ENCODE data around the gene PPFIBP1.
"Not testable (repeated sequence)": the region's sequence is repeated elsewhere in the genome, so short reads cannot be mapped to it uniquely, and the experiment has no call there.

PPFIBP1 gene

DNA sequence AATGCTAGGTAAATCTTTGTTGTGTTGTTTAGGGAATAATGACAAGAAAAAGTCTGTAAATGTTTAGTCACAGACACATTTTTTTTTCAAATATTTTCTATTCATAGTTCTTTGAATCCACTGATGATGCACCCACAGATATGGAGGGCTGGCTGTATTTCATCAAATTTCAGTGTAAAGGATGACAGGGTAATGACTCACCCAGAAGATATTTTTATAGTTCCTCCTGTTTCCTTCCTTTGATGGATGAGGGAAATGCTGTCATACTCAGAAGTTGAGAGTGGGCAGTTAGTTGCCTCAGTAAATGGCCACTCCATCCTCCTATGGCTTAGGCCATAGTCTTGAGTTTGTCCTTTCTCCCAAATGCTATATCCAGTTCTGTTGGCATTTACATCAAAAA, 95.3 kb downstream of the PPFIBP1 start:
- TF ChIP-seq, protein P1, sequence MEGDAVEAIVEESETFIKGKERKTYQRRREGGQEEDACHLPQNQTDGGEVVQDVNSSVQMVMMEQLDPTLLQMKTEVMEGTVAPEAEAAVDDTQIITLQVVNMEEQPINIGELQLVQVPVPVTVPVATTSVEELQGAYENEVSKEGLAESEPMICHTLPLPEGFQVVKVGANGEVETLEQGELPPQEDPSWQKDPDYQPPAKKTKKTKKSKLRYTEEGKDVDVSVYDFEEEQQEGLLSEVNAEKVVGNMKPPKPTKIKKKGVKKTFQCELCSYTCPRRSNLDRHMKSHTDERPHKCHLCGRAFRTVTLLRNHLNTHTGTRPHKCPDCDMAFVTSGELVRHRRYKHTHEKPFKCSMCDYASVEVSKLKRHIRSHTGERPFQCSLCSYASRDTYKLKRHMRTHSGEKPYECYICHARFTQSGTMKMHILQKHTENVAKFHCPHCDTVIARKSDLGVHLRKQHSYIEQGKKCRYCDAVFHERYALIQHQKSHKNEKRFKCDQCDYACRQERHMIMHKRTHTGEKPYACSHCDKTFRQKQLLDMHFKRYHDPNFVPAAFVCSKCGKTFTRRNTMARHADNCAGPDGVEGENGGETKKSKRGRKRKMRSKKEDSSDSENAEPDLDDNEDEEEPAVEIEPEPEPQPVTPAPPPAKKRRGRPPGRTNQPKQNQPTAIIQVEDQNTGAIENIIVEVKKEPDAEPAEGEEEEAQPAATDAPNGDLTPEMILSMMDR (IDR thresholded peaks at IDR 0.05; ENCODE audit: low read depth, low read length): no peak
- DNase-seq (ENCODE audit: low read depth, low spot score): peak; percentile 88
- H3K4me3 ChIP-seq (ENCODE audit: low read depth, low read length): no peak overlapping the region
- in situ Hi-C loops (cut with HindIII; ENCODE audit: low sequenced_read_pairs): no loop called here

DNA sequence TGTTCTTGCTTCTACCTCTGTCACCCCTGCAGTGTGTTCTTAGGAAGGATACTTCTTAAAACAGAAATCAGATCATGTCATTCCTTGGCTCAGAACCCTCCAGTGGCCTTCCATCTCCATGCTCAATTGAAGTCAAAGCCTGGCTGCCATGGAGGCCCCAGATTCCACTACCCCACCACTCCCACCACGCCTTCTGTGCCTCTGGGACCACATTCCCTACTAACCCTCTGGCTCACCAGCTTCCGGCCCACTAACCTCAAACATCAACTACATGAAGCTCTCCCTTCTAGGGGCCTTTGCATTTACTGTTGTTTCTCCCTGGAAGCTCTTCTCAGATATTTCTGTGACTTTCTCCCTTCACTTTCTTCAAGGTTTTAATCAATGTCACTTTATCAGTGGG, 96.1 kb downstream of the PPFIBP1 start:
- DNase-seq (ENCODE audit: low read depth, low spot score): no peak
- in situ Hi-C loops (cut with HindIII; ENCODE audit: low sequenced_read_pairs): no loop called here
- TF ChIP-seq, protein P1 (IDR thresholded peaks at IDR 0.05; ENCODE audit: low read depth, low read length): no peak
- H3K4me3 ChIP-seq (ENCODE audit: low read depth, low read length): no peak overlapping the region

- no peak overlapping the region for H3K4me3 ChIP-seq (ENCODE audit: low read depth, low read length)
- TF ChIP-seq, protein P1 (IDR thresholded peaks at IDR 0.05; ENCODE audit: low read depth, low read length): no peak
- in situ Hi-C loops (cut with HindIII; ENCODE audit: low sequenced_read_pairs): no loop called here
- no peak for DNase-seq (ENCODE audit: low read depth, low spot score)
Observed at GRCh38 chr12:27622436-27623195, 98.6 kb downstream of the PPFIBP1 start.

- no peak overlapping the region for H3K4me3 ChIP-seq (ENCODE audit: low read depth, low read length)
- in situ Hi-C loops (cut with HindIII; ENCODE audit: low sequenced_read_pairs): no loop called here
- TF ChIP-seq, protein P1 (IDR thresholded peaks at IDR 0.05; ENCODE audit: low read depth, low read length): no peak
- peak; percentile 64 for DNase-seq (ENCODE audit: low read depth, low spot score)
Observed at GRCh38 chr12:27623645-27624044, 99.6 kb downstream of the PPFIBP1 start.

DNA sequence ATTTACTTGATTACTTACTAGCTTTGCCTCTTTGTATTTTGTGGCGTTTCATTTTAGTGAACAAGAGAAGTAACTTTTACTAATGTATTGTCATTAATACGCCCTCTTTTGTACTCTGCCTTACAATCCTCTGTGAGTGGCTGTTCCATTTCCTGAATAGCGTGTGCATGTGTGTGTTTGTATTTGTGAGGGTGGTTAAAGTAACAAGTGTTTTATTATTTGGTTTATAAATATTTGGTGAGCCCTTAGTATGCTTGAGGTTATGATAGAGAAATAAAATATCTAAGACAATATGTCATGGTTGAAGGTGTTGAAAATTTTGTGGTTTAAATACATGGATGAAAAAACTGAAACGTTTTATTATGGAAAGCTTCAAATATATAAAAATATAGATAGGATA, 100.6 kb downstream of the PPFIBP1 start:
- no peak for DNase-seq (ENCODE audit: low read depth, low spot score)
- in situ Hi-C loops (cut with HindIII; ENCODE audit: low sequenced_read_pairs): no loop called here
- TF ChIP-seq, protein P1 (IDR thresholded peaks at IDR 0.05; ENCODE audit: low read depth, low read length): no peak

DNA sequence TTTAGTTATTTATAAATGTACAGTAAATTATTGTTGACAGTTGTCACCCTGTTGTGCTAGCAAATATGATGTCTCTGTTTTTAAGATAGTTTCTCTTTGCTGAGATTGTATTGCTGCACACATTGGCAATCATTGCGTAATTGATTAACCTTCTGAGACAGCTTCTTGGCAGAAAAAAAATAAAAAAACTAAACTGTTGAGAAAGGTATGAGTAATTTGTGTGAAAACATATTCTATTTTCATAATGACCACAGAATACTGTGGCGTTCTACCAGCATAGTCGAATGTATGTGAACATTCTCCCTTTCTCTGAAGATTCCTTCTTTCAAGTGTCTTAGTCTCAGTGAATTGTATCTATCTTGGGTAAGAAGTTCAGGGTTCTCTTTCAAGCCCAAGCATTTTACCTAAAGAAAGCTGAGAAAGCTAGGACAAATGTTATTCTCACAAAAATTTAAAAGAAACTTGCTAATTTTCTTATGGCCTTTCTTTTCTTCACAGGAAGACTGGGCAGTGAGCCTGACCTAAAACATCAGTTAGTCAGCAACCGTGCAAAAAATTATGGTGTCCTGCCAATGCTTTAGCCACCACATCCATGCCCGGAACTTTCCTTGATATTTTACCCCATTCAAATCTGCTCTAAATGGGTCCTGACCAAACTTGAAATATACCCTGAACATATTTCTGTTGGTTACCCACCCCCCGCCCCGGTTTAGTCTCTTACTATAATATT, 103.3 kb downstream of the PPFIBP1 start:
- DNase-seq (ENCODE audit: low read depth, low spot score): peak; percentile 93
- H3K4me3 ChIP-seq (ENCODE audit: low read depth, low read length): no peak overlapping the region
- in situ Hi-C loops (cut with HindIII; ENCODE audit: low sequenced_read_pairs): no loop called here

More for the DNA sequence above, 100.6 kb downstream of the PPFIBP1 start:
- no peak overlapping the region for H3K4me3 ChIP-seq (ENCODE audit: low read depth, low read length)

GRCh38 chr12:27627853-27628469, 104.0 kb downstream of the PPFIBP1 start:
- in situ Hi-C loops (cut with HindIII; ENCODE audit: low sequenced_read_pairs); DNase-seq (ENCODE audit: low read depth, low spot score); H3K4me3 ChIP-seq (ENCODE audit: low read depth, low read length): not testable (repeated sequence)

More for the DNA sequence above, 103.3 kb downstream of the PPFIBP1 start:
- TF ChIP-seq, protein P1 (IDR thresholded peaks at IDR 0.05; ENCODE audit: low read depth, low read length): no peak

- DNase-seq (ENCODE audit: low read depth, low spot score); in situ Hi-C loops (cut with HindIII; ENCODE audit: low sequenced_read_pairs); H3K4me3 ChIP-seq (ENCODE audit: low read depth, low read length): not testable (repeated sequence)
Observed at GRCh38 chr12:27630219-27630618, 106.2 kb downstream of the PPFIBP1 start.
